Glutamatergic neuron (in vitro differentiated cells): ENCODE data around the gene R3HDM2. TPM values are rescaled to one million over a fixed set of nuclear protein-coding genes. Genes with fewer than 3 reads are reported as not detected.

Source experiments
- DNase-seq: peaks from one replicate; pipeline ENCODE4 v3.0.0; 2022
- H3K27ac Mint-ChIP-seq: one replicate; pipeline ENCODE4 v1.8.0; 2020; ENCODE audit warnings: mild to moderate bottlenecking, mixed read lengths, inconsistent platforms; ENCODE audit not compliant: unreplicated experiment
- H3K27me3 Mint-ChIP-seq: one replicate; pipeline ENCODE4 v1.8.0; 2020; ENCODE audit warnings: mild to moderate bottlenecking, moderate library complexity, mixed read lengths, inconsistent platforms; ENCODE audit not compliant: unreplicated experiment
- H3K36me3 Mint-ChIP-seq: one replicate; pipeline ENCODE4 v1.8.0; 2020; ENCODE audit warnings: mild to moderate bottlenecking, mixed read lengths, inconsistent platforms; ENCODE audit not compliant: unreplicated experiment
- H3K4me1 Mint-ChIP-seq: one replicate; pipeline ENCODE4 v1.8.0; 2020; ENCODE audit warnings: mild to moderate bottlenecking, low read depth, mixed read lengths, inconsistent platforms; ENCODE audit not compliant: unreplicated experiment
- H3K4me3 Mint-ChIP-seq: one replicate; pipeline ENCODE4 v1.8.0; 2020; ENCODE audit warnings: mild to moderate bottlenecking, mixed read lengths, inconsistent platforms; ENCODE audit not compliant: unreplicated experiment
- H3K9me3 Mint-ChIP-seq: one replicate; pipeline ENCODE4 v1.8.0; 2020; ENCODE audit warnings: mild to moderate bottlenecking, moderate library complexity, mixed read lengths, inconsistent platforms; ENCODE audit not compliant: unreplicated experiment
- total RNA-seq: library from RNA; stranded (reverse); fragmentation: NEBNext Ultra II Directional; extraction: Animal tissue kit (Norgen Biotek cat#: 25700); gene quantifications from one replicate; pipeline ENCODE4 v1.2.1, GENCODE V29; 2021; ENCODE audit not compliant: unreplicated experiment
- TF ChIP-seq, protein P1 (sequence below): fragments of 200-600 bp; sonication (generic); IDR thresholded peaks from one replicate; pipeline ENCODE4 v1.5.0; 2021; ENCODE audit not compliant: partially characterized antibody, unreplicated experiment

R3HDM2 gene
- total RNA-seq, 1 donor from 2014 or later: 106 TPM

DNA sequence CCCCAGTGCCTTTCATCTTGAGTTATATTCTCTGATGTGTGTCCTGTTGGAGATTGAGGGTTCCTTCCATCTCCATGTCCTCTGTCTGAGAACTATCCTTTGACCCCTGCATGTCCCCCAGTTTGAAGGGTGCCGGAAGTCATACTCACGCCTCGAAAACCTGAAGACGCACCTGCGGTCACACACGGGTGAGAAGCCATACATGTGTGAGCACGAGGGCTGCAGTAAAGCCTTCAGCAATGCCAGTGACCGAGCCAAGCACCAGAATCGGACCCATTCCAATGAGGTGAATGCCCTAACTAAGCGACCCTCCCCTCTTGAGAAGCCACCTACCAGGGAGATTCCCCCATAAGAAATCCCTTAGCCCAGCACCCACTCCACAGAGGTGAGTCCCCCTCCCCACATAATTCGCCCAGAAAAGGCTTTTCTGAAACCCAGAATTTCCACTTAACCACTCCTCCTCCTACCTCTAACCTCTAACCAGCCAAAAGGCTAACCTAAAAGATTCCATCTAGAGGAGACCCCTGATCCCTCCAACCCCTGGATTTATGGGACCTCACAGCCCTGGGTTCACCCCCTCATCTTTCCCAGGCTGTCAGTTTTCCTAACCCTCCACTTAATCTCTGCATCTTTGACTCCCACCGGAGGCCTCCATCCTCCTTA lies 36.5 kb upstream of the R3HDM2 start:
- peak overlapping the region; percentile 29 for H3K27ac Mint-ChIP-seq
- H3K4me3 Mint-ChIP-seq: peak overlapping the region; percentile 0
- no peak for DNase-seq
- H3K9me3 Mint-ChIP-seq: peaks cover 8% of the 10 kb centered on the region
- H3K27me3 Mint-ChIP-seq: peaks cover 17% of the 10 kb centered on the region
- peaks cover 4% of the 10 kb centered on the region for H3K4me1 Mint-ChIP-seq
- TF ChIP-seq, protein P1, sequence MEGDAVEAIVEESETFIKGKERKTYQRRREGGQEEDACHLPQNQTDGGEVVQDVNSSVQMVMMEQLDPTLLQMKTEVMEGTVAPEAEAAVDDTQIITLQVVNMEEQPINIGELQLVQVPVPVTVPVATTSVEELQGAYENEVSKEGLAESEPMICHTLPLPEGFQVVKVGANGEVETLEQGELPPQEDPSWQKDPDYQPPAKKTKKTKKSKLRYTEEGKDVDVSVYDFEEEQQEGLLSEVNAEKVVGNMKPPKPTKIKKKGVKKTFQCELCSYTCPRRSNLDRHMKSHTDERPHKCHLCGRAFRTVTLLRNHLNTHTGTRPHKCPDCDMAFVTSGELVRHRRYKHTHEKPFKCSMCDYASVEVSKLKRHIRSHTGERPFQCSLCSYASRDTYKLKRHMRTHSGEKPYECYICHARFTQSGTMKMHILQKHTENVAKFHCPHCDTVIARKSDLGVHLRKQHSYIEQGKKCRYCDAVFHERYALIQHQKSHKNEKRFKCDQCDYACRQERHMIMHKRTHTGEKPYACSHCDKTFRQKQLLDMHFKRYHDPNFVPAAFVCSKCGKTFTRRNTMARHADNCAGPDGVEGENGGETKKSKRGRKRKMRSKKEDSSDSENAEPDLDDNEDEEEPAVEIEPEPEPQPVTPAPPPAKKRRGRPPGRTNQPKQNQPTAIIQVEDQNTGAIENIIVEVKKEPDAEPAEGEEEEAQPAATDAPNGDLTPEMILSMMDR: no peak
- H3K36me3 Mint-ChIP-seq: peaks cover 5% of the 10 kb centered on the region

DNA sequence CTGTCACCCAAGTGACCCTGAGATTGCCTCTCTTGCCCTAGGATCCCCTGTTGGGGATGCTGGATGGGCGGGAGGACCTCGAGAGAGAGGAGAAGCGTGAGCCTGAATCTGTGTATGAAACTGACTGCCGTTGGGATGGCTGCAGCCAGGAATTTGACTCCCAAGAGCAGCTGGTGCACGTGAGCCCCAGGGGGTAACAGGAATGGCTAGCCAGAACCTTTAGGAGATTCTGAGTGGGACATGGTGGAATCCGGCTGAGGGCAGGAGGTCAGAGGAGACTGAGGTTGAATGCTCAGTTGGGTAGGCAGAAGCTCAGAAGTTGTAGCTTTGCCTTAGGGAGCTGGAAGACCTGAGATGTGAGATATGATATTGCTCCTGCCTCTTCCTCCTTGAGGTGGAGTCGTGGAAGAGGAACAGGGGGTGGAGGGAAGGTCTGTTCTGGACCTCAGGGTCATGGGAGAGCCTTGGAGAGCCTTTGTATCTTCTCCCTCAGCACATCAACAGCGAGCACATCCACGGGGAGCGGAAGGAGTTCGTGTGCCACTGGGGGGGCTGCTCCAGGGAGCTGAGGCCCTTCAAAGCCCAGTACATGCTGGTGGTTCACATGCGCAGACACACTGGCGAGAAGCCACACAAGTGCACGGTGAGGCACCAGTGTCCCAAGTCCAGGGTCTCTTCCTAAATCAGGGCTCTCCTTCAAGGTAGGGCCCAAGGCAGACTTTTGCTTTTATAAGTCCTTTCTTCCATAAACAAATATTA lies 35.1 kb upstream of the R3HDM2 start:
- Mint-ChIP-seq H3K9me3 (peaks cover 9% of the 10 kb centered on the region), H3K4me1 (peaks cover 4% of the 10 kb centered on the region), H3K4me3 (no peak overlapping the region), H3K36me3 (peaks cover 5% of the 10 kb centered on the region), H3K27ac (no peak overlapping the region), H3K27me3 (peaks cover 19% of the 10 kb centered on the region)
- TF ChIP-seq, protein P1: no peak
- DNase-seq: no peak

DNA sequence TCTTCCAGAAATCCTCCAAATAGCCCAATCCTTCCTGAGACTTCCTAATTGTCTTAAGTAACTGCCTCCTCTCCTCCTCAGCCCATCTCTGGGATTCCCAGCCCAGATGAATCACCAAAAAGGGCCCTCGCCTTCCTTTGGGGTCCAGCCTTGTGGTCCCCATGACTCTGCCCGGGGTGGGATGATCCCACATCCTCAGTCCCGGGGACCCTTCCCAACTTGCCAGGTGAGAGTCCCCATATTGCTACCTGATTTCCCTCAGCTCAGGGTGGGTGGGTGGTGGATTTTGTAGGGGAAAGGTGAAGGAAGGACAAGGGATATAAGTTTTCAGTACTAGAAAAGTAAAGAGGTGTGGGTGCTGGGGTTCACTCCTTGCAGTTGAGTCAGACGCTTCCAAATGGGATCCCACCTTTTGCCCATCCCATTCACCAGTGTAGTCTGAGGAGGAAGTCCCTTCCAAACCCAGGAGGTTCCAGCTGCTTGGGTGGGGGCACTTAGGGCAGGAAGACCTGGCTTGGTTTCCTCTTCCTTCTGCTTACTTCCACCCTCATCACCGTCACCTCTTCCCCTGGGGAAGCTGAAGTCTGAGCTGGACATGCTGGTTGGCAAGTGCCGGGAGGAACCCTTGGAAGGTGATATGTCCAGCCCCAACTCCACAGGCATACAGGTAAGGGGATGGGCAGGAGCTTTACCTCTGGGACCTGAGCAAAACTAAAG lies 34.3 kb upstream of the R3HDM2 start:
- Mint-ChIP-seq H3K27ac (no peak overlapping the region), H3K4me3 (no peak overlapping the region), H3K27me3 (peaks cover 23% of the 10 kb centered on the region), H3K36me3 (peaks cover 5% of the 10 kb centered on the region), H3K4me1 (peaks cover 8% of the 10 kb centered on the region), H3K9me3 (peaks cover 10% of the 10 kb centered on the region)
- TF ChIP-seq, protein P1: no peak
- DNase-seq: no peak

- Mint-ChIP-seq H3K27me3 (peaks cover 23% of the 10 kb centered on the region), H3K27ac (no peak overlapping the region), H3K36me3 (peaks cover 5% of the 10 kb centered on the region), H3K4me3 (peak overlapping the region; percentile 48), H3K4me1 (peaks cover 8% of the 10 kb centered on the region), H3K9me3 (peaks cover 10% of the 10 kb centered on the region)
- DNase-seq: no peak
- TF ChIP-seq, protein P1: no peak
Observed at GRCh38 chr12:57464569-57464968, 33.7 kb upstream of the R3HDM2 start.

DNA sequence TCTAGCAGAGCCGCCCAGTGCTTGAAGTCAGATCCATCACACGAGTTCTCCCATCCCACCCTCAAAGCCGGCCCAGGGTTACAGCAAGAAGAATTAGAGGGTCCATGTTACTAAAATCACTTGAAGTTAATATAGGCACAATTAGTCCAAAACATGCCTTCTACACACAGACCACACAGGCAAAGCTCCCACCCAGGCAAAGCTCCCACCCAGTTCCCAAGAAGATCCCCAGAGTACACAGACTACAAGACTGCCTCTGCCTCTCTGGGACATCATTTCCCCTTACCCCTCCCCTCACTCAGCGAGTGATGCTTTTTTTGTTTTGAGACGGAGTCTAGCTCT lies 32.0 kb upstream of the R3HDM2 start:
- DNase-seq: no peak
- TF ChIP-seq, protein P1: peak; percentile 37
- Mint-ChIP-seq H3K4me3 (peak overlapping the region; percentile 94), H3K27ac (peak overlapping the region; percentile 64), H3K4me1 (peaks cover 15% of the 10 kb centered on the region), H3K9me3 (peaks cover 15% of the 10 kb centered on the region), H3K36me3 (peaks cover 5% of the 10 kb centered on the region), H3K27me3 (peaks cover 28% of the 10 kb centered on the region)
